OCI-LY3 (cell line): Measurements from ENCODE around the gene MED19.

Source experiments
- EZH2phosphoT487 ChIP-seq: fragments of 200-600 bp; shearing (Covaris generic); IDR thresholded peaks from 2 replicates; pipeline ENCODE4 v1.6.1; 2018; ENCODE audit warnings: antibody characterized with exemption, mixed run types, low read depth
- TF ChIP-seq, protein P1 (sequence below): fragments of 200-600, 300-600 bp; sonication (generic); IDR thresholded peaks from 2 replicates; pipeline ENCODE4 v1.5.1; 2014; ENCODE audit warnings: antibody characterized with exemption, low read length, low read depth

DNA sequence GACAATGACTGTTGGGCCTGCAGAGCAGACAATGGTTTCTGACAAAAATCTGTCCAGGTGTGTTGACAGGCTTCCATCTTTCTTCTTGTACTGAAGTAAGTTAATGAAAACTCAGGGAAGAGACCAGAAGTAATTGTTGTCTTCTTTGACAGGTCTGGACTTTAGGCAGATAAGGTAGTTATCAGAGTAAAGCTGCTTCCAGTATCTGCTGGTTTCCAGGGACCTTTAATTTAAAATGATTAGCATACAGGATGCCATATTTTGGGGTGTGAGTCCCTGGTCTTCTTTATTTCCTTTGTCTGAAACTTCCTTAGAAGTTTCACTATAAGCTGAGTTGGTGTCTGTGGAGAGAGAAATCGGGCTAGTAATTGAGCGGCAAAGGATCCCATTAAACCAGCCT lies 1.8 kb upstream of the MED19 start:
- TF ChIP-seq, protein P1, sequence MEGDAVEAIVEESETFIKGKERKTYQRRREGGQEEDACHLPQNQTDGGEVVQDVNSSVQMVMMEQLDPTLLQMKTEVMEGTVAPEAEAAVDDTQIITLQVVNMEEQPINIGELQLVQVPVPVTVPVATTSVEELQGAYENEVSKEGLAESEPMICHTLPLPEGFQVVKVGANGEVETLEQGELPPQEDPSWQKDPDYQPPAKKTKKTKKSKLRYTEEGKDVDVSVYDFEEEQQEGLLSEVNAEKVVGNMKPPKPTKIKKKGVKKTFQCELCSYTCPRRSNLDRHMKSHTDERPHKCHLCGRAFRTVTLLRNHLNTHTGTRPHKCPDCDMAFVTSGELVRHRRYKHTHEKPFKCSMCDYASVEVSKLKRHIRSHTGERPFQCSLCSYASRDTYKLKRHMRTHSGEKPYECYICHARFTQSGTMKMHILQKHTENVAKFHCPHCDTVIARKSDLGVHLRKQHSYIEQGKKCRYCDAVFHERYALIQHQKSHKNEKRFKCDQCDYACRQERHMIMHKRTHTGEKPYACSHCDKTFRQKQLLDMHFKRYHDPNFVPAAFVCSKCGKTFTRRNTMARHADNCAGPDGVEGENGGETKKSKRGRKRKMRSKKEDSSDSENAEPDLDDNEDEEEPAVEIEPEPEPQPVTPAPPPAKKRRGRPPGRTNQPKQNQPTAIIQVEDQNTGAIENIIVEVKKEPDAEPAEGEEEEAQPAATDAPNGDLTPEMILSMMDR: no peak
- no peak for TF ChIP-seq EZH2phosphoT487
